ENCODE results near the gene RHBDL1. TPM values are rescaled to one million over a fixed set of nuclear protein-coding genes. Genes with fewer than 3 reads are reported as not detected.

The RHBDL1 gene
- total and polyA plus RNA-seq, 7 donors = 0.06 to 0.42 (median 0.13) TPM

- Histone ChIP-seq H3K9me3 (no peaks in the 10 kb centered on the region), H3K4me3 (peak overlapping the region; percentile 79), H3K4me1 (peaks cover 43% of the 10 kb centered on the region), H3K36me3 (ENCODE audit: insufficient read depth in 1 of 2, low read depth in 1 of 2) (peaks cover 5 to 34% of the 10 kb centered on the region in 2 donors), H3K27me3 (ENCODE audit: insufficient read depth in 3 of 3, low read length in 2 of 3) (no peaks in the 10 kb centered on the region), H3K27ac (peak overlapping the region; percentile 68)
- no peak for DNase-seq
- intact Hi-C loops (cut with DNase I) = no loop called here
- ATAC-seq = no peak
- no peak for TF ChIP-seq CTCF (IDR thresholded peaks at IDR 0.05)
- WGBS, 3 donors = 12 to 17% (median 12%) methylated on average over 31 to 57 of the region's 57 CpGs
Measured at GRCh38 chr16:683396-684070, 8.1 kb downstream of the RHBDL1 start.

- peaks cover 5 to 34% of the 10 kb centered on the region in 2 donors for H3K36me3 ChIP-seq (ENCODE audit: insufficient read depth in 1 of 2, low read depth in 1 of 2)
- DNase-seq (peak; percentile 99), ATAC-seq (peak; percentile 69 to 75 (median 72))
- no peaks in the 10 kb centered on the region for H3K9me3 ChIP-seq
- H3K4me1 ChIP-seq = peaks cover 50% of the 10 kb centered on the region
- no peaks in the 10 kb centered on the region for H3K27me3 ChIP-seq (ENCODE audit: insufficient read depth in 3 of 3, low read length in 2 of 3)
- intact Hi-C loops (cut with DNase I) = no loop called here
- 1% methylated on average over 55 to 91 of the region's 91 CpGs for WGBS, 3 donors
- no peak for TF ChIP-seq CTCF (IDR thresholded peaks at IDR 0.05)
- peak within 1 kb of the TSS; percentile 68 for H3K27ac ChIP-seq
- peak within 1 kb of the TSS; percentile 79 for H3K4me3 ChIP-seq
Measured at GRCh38 chr16:684071-684794, 8.8 kb downstream of the RHBDL1 start, which contains the start of gene JMJD8. Gene JMJD8, minus strand, starts transcription at chr16:684334. Its CDS starts 15 bp downstream, at chr16:684319.

GRCh38 chr16:684961-685696 is 9.7 kb downstream of the RHBDL1 start:
- H3K36me3 ChIP-seq (ENCODE audit: insufficient read depth in 1 of 2, low read depth in 1 of 2) = peaks cover 5 to 34% of the 10 kb centered on the region in 2 donors
- H3K4me3 ChIP-seq = peak overlapping the region; percentile 79
- no peaks in the 10 kb centered on the region for H3K9me3 ChIP-seq
- DNase-seq (peak in 1 of 2 donors; percentile 45), ATAC-seq (no peak)
- H3K4me1 ChIP-seq = peaks cover 55% of the 10 kb centered on the region
- no peak for TF ChIP-seq CTCF (IDR thresholded peaks at IDR 0.05)
- 87 to 91% (median 88%) methylated on average over 58 to 61 of the region's 61 CpGs for WGBS, 3 donors
- intact Hi-C loops (cut with DNase I) = no loop called here
- H3K27ac ChIP-seq = peak overlapping the region; percentile 68
- H3K27me3 ChIP-seq (ENCODE audit: insufficient read depth in 3 of 3, low read length in 2 of 3) = no peaks in the 10 kb centered on the region

- Histone ChIP-seq H3K27ac (no peak overlapping the region), H3K27me3 (ENCODE audit: insufficient read depth in 3 of 3, low read length in 2 of 3) (no peaks in the 10 kb centered on the region), H3K4me1 (peaks cover 58% of the 10 kb centered on the region), H3K9me3 (no peaks in the 10 kb centered on the region), H3K36me3 (ENCODE audit: insufficient read depth in 1 of 2, low read depth in 1 of 2) (peaks cover 5 to 34% of the 10 kb centered on the region in 2 donors), H3K4me3 (no peak overlapping the region)
- ATAC-seq (no peak), DNase-seq (peak in 1 of 2 donors; percentile 55)
- intact Hi-C loops (cut with DNase I) = no loop called here
- no peak for TF ChIP-seq CTCF (IDR thresholded peaks at IDR 0.05)
- 63 to 69% (median 66%) methylated on average over 10 of the region's 10 CpGs for WGBS, 3 donors
Measured at GRCh38 chr16:685967-686366, 10.5 kb downstream of the RHBDL1 start.
